Stimulated activated CD4-positive, alpha-beta T cell treated with anti-CD3 and anti-CD28 coated beads, Interleukin-15, amount 100 ng/mL, for 1 hour (primary cell): Measurements from ENCODE around the gene DHX40.
"Not testable (repeated sequence)": the region's sequence is repeated elsewhere in the genome, so short reads cannot be mapped to it uniquely, and the experiment has no call there.

Experiments used
- DNase-seq, 2 donors: peaks; one replicate each; pipeline ENCODE4 v3.0.0-alpha.2; 2020; ENCODE audit warnings: low read depth in 1 of 2, low spot score in 1 of 2

DHX40 gene, protein sequence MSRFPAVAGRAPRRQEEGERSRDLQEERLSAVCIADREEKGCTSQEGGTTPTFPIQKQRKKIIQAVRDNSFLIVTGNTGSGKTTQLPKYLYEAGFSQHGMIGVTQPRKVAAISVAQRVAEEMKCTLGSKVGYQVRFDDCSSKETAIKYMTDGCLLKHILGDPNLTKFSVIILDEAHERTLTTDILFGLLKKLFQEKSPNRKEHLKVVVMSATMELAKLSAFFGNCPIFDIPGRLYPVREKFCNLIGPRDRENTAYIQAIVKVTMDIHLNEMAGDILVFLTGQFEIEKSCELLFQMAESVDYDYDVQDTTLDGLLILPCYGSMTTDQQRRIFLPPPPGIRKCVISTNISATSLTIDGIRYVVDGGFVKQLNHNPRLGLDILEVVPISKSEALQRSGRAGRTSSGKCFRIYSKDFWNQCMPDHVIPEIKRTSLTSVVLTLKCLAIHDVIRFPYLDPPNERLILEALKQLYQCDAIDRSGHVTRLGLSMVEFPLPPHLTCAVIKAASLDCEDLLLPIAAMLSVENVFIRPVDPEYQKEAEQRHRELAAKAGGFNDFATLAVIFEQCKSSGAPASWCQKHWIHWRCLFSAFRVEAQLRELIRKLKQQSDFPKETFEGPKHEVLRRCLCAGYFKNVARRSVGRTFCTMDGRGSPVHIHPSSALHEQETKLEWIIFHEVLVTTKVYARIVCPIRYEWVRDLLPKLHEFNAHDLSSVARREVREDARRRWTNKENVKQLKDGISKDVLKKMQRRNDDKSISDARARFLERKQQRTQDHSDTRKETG

DNA sequence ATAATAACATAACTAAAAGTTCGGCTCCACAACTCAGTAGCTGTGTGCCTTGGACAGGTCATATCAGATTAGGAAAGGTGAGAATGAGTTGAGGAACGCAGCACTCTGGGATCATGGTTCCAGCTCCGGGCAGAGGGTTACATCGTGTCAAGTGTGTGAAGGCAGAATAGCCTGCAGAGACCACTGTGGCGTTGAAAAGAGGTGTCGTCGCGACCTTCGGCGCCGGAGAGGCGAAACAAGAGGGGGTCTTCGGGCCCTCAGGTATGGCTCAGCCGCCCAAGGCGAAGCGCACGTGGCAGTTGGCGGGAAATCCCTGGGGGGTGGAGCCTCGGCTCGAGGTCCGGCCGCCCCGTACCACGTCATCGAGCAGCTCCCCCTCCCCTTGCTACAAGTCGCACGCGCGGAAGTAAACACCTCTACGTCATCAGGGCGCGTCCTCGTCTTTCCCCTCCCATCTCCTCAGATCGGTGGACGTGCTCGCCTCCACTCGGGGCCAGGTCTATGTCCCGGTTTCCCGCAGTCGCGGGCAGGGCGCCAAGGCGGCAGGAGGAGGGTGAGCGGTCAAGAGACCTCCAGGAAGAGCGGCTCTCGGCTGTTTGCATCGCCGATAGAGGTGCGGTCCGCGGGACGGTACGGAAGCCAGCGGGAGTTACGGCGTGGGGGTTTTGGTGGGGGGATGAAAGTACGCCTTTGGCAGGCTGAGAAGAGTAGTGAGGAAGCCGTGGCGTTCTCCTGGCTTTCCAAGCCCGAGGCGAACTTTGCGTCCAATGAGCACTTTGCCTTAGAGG is at the start of gene DHX40:
DHX40 (plus strand) TSS at position 440 of the 788 bp plus-strand sequence; CDS start at position 502, 62 bp downstream.
- peak; percentile 82 to 92 for DNase-seq

DNA sequence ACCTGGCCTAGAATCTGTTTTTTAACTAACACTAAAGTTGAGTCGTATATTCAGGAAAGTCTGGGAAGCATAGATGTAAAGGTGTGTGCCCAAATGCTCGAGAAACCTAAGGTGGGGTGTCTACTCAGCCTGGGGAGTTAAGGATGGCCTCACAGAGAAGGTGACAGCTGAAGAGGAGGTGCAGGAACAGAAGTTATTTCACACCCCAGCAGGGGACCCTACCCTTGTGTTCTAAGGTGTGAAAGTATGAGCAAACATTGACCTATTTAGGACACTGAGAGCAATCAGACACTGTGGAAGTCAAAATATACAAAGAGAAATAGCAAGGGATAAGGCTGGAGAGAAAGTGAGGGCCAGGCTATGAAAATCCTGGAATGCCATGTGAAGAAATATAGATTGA is 49.0 kb upstream of the DHX40 start:
- DNase-seq: no peak

DNA sequence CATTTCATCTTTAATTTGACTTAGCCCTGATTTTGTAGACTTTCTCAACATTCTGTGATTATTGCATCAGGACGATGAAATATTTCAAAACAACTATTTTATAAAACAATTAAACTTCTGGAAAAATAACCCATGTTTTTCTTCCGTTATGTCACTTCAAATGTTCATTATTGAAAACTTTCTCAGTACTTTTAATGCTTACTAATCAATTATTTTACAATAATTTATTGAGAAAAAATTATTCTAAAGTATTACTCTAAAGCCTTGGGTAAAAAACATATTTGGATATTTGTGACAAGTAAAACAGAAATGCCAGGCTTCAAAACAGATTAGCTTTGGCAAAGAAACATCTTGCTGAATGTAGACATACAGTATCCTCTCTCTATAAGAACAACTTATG is 46.3 kb upstream of the DHX40 start:
- DNase-seq: no peak

DNA sequence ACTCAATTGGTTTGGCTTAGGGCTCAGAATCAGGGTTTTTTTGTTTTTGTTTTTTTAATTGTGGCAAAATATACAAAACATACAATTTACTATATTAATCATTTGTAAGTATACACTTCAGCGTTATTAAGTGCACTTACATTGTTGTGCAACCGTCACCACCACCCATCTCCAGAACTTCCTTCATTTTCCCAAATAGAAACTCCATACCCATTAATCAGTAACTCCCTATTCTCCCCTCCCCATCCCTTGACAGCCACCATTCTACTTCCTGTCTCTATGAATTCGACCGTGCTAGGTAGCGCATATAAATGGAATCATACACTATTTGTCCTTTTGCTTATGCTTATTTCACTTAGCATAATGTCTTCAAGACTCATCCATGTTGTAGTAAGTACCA is 45.2 kb upstream of the DHX40 start:
- DNase-seq: no peak

DNA sequence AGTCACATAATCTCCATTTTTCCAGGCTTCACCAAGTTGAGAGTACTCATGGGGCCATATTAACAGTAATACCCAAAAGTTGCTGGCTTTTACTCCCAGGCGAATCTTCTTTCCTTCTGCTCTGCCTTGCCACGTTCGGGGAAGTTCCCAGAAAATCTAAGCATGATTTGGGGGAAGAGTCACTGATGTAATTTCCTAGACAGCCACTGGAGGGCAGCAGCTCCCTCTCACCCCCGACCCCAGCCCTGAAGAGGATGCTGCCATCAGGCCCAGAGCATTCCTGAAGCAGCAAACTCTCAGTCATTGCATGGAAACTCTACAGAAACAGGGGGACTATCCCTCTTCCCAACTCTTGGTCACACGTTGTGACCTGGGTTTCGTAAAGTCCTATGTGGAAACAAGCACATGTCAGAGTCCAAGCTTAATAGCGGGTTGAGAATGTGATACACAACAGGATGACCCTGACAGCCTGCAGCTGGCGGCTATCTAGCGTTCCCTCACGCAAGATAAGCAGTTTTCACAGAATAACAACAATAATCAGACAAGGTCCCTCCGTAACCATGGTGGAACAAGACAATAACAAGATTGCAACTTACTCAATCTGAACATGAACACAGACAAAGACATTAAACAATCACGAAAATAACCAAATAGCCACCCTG is 43.8 kb upstream of the DHX40 start:
- peak in 1 of 2 donors; percentile 45 for DNase-seq

DNA sequence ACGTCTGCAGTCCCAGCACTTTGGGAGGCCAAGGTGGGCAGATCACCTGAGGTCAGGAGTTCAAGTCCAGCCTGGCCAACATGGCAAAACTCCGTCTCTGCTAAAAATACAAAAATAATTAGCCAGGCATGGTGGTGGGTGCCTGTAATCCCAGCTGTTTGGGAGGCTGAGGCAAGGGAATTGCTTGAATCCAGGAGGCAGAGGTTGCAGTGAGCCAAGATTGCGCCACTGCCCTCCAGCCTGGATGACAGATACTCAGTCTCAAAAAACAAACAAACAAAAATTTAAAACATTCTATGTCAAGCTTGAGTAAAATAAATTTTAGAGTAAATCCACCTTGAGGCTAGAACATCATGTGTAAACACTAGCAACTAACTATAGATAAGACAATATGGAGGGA is 40.5 kb upstream of the DHX40 start:
- DNase-seq: not testable (repeated sequence)

DNA sequence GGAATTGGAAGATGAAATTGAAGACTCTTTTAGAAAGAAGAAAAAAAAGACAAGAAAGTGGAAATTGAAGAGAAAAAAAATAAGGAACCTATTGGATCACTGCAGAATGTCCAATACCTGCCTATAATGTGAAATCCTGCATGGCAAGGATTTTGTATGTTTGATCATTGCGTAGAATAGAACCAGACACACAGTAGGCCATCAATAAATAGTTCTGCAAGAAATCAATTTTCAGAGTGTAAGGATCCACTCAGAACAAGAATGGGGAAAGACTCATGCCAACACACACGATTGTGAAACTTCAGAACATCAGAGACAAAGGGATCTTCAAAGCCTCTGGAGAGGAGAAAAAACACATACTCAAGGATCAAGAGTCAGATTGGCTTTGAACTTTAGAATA is 39.7 kb upstream of the DHX40 start:
- no peak for DNase-seq

DNA sequence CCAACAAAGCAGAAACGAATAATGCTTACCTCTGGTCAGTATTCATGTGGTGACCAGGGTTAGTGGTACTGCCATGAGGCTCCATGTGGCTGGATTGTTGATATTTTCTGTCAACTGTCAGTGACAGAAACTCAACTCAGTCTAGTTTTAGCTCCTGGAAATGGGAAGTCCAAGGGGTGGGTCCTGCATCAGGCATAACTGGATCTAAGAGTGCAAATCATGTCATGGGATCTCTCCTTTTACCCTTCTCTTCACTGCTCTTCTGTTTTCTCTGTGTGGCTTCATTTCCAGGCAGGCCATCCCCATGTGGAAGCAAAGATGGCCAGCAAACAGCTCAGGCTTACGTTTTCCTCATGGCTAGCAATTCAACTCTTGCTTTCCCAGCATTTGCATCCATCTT is 39.0 kb upstream of the DHX40 start:
- DNase-seq: no peak

DNA sequence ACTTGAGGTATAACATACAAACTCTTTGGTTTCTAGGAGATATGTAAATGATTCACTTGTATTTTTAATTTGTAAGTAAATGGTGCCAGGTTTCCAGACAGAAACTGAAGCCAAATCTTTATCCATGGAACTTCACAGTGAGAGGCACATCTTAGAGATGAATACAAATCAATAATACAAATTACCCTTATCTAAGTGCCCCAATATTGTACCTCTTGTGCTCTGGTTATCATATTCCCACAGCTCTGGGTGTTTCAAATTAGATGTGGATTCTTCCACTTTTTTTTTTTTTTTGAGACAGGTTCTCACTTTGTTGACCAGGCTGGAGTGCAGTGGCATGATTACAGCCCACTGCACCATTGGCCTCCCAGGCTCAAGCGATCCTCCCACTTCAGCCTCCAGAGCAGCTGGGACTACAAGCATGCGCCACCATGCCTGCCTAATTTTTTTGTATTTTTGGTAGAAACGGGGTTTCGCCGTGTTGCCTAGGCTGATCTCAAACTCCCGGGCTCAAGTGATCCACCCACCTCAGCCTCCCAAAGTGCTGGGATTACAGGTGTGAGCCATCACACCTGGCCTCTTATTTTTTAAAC is 38.0 kb upstream of the DHX40 start:
- DNase-seq: no peak

DNA sequence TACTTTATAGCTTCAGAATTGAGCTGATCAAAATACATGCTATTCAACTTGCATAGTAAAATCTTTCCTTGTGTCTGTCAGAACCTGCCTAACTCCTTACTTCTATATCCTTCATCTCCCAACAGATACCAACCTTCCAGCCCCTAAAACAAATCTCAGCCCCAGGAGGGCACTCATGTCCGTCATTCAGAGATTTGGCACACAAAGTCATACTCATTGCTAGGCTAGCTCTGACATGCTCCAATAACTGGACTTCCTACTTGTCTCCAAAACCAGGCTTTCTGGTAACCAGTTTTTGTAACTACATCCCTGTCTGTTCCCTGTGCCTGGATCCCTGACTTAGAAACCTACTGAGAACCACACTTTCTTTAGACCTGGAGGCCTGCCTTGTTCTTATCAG is 37.5 kb upstream of the DHX40 start:
- DNase-seq: no peak

DNA sequence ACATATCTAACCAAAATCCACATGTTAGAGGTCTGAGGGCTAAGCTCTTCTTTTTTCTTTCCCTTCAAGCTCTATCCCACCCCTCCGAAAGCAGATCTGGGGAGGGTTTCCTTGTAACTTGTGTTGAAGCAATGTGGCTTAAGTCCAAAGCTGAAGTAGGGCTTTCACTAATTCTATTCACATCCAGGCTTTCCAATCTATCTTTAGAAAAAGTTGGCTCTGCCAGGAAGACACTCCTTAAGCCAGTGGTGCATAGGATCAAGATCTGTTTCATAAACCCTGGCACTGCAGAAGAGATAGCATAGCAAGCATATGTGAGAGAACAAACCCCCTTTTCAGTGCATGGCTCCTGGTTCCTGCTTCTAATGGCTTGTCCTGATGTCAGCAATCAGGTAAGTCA is 34.9 kb upstream of the DHX40 start:
- DNase-seq: no peak

DNA sequence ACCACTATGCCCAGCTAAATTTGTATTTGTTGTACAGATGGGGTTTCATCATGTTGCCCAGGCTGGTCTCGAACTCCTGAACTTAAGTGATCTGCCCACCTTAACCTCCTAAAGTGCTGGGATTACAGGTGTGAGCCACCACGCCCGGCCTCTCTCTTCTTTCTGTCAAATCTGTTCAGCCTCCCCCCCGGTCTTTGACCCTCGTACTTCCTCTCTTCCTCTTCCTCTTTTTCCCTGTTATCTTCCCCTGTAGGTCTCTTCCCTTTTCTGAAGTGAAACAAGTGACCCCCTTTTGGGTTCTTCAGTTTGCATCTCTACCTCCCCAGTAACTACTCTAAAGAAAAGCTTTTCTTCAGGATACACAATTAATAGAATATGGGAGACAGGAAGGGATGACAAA is 31.7 kb upstream of the DHX40 start:
- no peak for DNase-seq

DNA sequence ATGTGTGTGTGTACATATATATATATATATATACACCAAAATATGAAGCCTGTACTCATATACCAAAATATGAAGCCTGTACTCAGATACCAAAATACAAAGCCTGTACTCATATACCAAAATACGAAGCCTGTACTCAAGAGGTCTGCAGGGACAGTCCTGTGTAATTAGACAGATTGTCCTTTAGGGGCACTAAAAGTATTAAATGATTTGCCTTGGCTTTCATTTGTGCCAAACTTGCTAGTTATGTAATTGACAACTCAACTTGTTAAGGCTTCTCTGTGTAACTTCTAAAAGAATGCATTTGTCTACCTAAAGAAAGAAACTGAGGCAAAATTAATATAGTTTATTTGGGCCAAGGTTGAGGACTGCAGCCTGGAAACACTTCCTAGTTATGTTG is 30.8 kb upstream of the DHX40 start:
- DNase-seq: no peak

DNA sequence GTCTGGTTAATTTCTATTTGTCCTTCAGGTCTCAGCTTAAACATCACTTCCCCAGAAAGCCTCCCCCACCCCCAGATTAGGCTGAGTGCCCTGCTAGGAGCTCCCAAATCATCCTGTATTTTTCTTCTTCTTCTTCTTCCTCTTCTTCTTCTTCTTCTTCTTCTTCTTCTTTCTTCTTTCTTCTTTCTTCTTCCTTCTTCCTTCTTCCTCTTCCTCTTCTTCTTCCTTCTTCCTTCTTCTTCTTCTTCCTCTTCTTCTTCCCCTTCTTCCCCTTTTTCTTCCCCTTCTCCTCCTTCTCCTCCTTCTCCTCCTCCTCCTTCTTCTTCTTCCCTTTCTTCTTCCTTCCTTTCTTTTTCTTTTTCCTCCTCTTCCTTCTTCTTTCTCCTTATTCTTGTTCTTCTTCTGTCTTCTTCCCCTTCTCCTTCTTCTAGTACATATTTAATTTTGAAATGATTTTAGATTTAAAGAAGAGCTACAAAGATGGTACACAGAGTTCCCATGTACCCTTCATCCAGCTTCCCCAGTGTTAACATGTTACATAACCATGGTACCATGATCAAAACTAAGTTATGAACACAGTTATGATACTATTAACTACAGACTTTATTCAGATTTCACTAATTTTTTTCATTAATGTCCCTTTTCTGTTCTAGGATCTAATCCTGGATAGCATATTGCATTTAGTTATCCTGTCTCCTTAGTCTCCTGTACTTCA is 27.1 kb upstream of the DHX40 start:
- DNase-seq: no peak

DNA sequence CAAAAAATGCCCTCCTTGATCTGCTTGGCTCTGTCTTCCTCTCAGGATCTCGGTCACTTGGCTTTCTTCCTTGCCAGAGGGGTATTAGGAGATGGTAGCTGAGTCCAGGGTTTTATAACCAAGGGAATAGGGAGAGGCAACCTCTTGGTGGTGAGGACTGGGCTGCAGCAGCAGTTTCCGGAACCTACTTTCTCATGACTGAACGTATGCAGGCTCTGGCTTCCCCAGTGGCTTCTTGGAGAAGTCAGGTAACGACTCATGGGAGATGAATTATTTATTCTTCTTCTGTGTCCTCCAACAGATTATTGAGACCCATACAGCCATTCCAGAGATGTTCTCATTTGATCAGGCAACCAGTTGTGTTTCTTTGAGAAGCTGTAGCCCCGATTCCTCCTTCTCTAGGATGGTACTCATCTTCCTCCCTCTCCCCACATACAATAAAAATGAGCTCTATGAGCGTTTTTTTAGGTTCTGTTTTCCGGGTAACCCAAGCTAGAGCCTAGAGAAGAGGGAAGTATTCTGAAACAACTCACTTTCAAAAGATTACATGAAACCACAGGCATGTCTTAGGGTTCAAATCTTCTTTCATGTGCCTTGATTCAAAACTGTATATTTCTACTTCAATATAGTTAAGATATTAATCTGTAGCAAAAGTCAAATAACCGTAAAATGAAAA is 22.3 kb upstream of the DHX40 start:
- no peak for DNase-seq

DNA sequence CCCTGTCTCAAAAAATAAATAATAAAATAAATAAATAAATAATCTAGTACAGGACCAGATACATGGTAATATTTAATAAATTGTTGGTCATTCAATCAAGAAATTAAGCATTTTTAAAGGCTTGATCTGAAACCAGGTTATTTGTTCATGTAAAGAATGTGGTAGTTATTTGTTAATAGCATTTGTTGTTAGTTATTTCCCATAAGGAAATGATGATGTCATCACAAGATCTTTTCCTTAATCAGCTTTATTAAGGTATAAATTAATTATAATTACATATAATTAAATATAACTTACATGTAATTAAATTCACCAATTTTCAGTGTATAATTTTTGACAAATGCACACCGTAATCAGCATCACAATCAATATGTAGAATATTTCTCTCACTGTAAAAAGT is 19.5 kb upstream of the DHX40 start:
- DNase-seq: no peak

DNA sequence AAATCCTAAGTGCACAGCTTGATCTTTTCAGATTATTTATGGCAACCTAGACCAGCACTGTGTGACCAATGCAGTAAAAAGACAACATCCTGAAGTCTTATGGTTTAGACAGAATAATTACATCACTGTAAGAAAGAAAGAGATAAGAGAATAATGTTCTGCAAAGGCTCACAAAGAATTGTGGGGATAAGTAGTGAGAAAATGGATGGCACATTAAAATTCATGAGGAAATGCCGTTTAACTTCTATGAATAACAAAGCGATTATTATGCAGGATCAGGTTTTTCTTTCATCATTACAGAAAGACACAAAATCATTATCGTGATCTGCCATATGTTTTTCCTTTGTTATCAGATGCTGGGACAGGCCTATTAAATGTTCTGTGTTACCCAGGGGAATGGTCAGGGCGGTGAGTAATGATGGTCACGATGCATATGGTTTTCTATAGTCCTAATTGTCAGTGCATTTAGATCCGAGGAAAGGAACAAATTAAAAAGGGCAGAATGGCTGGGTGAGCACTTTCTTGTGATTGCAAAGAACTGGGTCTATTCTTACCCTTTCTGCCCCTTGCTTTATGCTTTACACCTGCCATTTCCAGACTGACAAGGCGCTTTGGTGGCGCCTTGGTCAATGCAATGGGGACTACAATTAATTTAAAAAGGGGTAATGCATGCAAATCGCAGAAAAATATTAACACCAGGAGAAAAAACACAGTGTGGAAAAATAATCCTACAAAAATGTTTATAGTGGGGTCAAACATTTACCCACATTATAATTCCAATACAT is 18.1 kb upstream of the DHX40 start:
- no peak for DNase-seq

DNA sequence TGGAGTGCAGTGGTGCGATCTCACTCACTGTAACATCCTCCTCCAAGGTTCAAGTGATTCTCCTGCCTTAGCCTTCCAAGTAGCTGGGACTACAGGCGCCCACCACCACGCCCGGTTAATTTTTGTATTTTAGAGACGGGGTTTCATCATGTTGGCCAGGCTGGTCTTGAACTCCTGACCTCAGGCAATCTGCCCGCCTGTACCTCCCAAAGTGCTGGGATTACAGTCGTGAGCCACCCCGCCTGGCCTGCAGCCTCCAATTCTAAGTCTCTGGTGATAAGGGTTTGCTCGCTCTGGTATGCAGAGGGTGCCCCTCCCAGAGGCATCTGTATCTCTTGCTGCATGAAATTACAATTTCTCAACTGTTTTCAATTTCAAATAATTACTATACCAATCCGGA is 16.4 kb upstream of the DHX40 start:
- not testable (repeated sequence) for DNase-seq

DNA sequence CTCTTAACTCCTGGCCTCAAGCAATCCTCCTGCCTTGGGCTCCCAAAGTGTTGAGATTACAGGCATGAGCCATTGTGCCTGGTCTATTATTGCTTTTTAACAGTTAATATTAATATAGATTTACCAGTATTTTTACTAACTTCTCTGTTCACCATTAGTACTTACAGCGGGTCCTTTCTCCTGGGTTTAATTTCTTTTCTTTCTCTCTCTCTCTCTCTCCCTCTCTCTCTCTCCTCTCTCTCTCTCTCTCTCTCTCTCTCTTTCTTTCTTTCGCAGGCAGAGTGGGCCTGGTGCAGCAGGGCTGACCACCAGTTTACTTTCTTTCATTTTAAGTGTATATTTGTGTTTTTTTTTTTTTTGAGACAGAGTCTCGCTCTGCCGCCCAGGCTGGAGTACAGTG is 14.7 kb upstream of the DHX40 start:
- no peak for DNase-seq
